GM12878 (cell line): ENCODE results near the gene UBE2J2. TPM values are rescaled to one million over a fixed set of nuclear protein-coding genes. Genes with fewer than 3 reads are reported as not detected.
A peak's percentile ranks its signal among the peaks of the same experiment; 100 is the strongest.

Experiments
- ATAC-seq: fragments of 200-7000 bp; cut with Tn5 transposase; 3 replicates; pipeline ENCODE4 v1.9.1; 2020; ENCODE audit warnings: mild to moderate bottlenecking, moderate library complexity
- BruUV-seq: library from RNA; stranded (reverse); fragments of 400-500 nt; replicated peaks from 2 replicates; lab custom pipeline; 2021; lab: Mats Ljungman, UMichigan
- CTCF ChIA-PET: fragments of 300-600 bp; sonication (Branson Sonifier 250); formaldehyde crosslinking; extraction: SDS; loops from one replicate; lab custom pipeline; 2021; ENCODE audit warnings: inconsistent platforms; lab: Yijun Ruan, JAX
- POLR2A ChIA-PET: fragments of 350-600 bp; formaldehyde crosslinking; extraction: SDS; loops from one replicate; lab custom pipeline; 2021; ENCODE audit warnings: inconsistent platforms; lab: Charles Lee
- RAD21 ChIA-PET: fragments of 300-600 bp; sonication (Branson Sonifier 250); formaldehyde crosslinking; loops from one replicate; lab custom pipeline; 2023; ENCODE audit warnings: antibody characterized with exemption; ENCODE audit not compliant: unreplicated experiment; lab: Charles Lee
- SMC1A ChIA-PET: fragments of 300-600 bp; sonication (Branson Sonifier 250); formaldehyde crosslinking; loops from one replicate; lab custom pipeline; 2023; ENCODE audit not compliant: unreplicated experiment, uncharacterized antibody; lab: Charles Lee
- DNase-seq: peaks from one replicate; pipeline ENCODE4 v3.0.0-alpha.2; 2011; ENCODE audit warnings: low read depth, low spot score
- FAIRE-seq: peaks from 3 replicates; lab custom pipeline; 2011; peaks lifted over from hg19 to GRCh38; lab: Jason Lieb, UNC
- H2AFZ ChIP-seq: 2 replicates; pipeline ENCODE4 v1.6.0; 2011; ENCODE audit warnings: low read depth, low read length, control low read depth; ENCODE audit not compliant: control insufficient read depth
- H3K27ac ChIP-seq: 2 replicates; pipeline ENCODE4 v1.5.1; 2011; ENCODE audit warnings: control low read depth; ENCODE audit not compliant: control insufficient read depth, insufficient read depth
- H3K27me3 ChIP-seq, 2 experiments: replicated peaks in 1 of 2; 2 replicates each; pipeline versions ENCODE4 v1.6.0 to v1.6.1; 2011; ENCODE audit warnings: low read length in 1 of 2; ENCODE audit not compliant: control insufficient read depth in 2 of 2, insufficient read depth in 2 of 2
- H3K36me3 ChIP-seq, 2 experiments: 2 replicates each; pipeline ENCODE4 v1.5.1; 2011; ENCODE audit warnings: low read length in 1 of 2; ENCODE audit not compliant: control insufficient read depth in 2 of 2, insufficient read depth in 2 of 2
- H3K4me1 ChIP-seq: 2 replicates; pipeline ENCODE4 v1.6.1; 2011; ENCODE audit warnings: mild to moderate bottlenecking, low read length, moderate library complexity, mixed read lengths; ENCODE audit not compliant: control insufficient read depth, insufficient read depth
- H3K4me2 ChIP-seq: 2 replicates; pipeline ENCODE4 v1.6.0; 2011; ENCODE audit warnings: control low read depth; ENCODE audit not compliant: control insufficient read depth, insufficient read depth
- H3K4me3 ChIP-seq: fragments of 200-600 bp; sonication (generic); 2 replicates; pipeline ENCODE4 v1.5.1; 2016
- H3K79me2 ChIP-seq: 2 replicates; pipeline ENCODE4 v1.6.0; 2011; ENCODE audit warnings: low read length; ENCODE audit not compliant: control insufficient read depth, insufficient read depth
- H3K9ac ChIP-seq: 2 replicates; pipeline ENCODE4 v1.8.0; 2011; ENCODE audit warnings: low read length, control low read depth, mixed read lengths; ENCODE audit not compliant: control insufficient read depth, insufficient read depth
- H3K9me3 ChIP-seq: replicated peaks from 3 replicates; pipeline ENCODE4 v1.5.1; 2011; ENCODE audit warnings: mild to moderate bottlenecking, low read length; ENCODE audit not compliant: control insufficient read depth, insufficient read depth
- H4K20me1 ChIP-seq: 2 replicates; pipeline ENCODE4 v1.6.0; 2011; ENCODE audit not compliant: control insufficient read depth, insufficient read depth
- BRCA1 ChIP-seq: IDR thresholded peaks from 2 replicates; pipeline ENCODE4 v1.6.1; 2011; ENCODE audit warnings: low read depth, low read length, improper control_type of control experiment
- CBX3 ChIP-seq: fragments of 200-600 bp; sonication (generic); IDR thresholded peaks from 2 replicates; pipeline ENCODE4 v1.6.1; 2016; ENCODE audit warnings: low read depth, borderline replicate concordance
- CREB1 ChIP-seq: IDR thresholded peaks from 2 replicates; pipeline ENCODE4 v1.6.1; 2012; ENCODE audit warnings: low read depth, mild to moderate bottlenecking, inconsistent platforms
- CREM ChIP-seq: IDR thresholded peaks from 2 replicates; pipeline ENCODE4 v1.6.1; 2014; ENCODE audit warnings: antibody characterized with exemption, low read depth
- DPF2 ChIP-seq: fragments of 450-650 bp; IDR thresholded peaks from 2 replicates; pipeline ENCODE4 v1.6.1; 2017; ENCODE audit warnings: mild to moderate bottlenecking
- EP300 ChIP-seq, 2 experiments: fragments of 150-350 bp in 1 of 2; IDR thresholded peaks; 2 replicates each; pipeline ENCODE4 v1.6.1; 2011 to 2012; ENCODE audit warnings: low read depth in 2 of 2, low read length in 2 of 2, borderline replicate concordance in 1 of 2, improper control_type of control experiment in 1 of 2, inconsistent platforms in 1 of 2; ENCODE audit not compliant: control insufficient read depth in 1 of 2
- ESRRA ChIP-seq: IDR thresholded peaks from 2 replicates; pipeline ENCODE4 v1.6.1; 2012; ENCODE audit warnings: mild to moderate bottlenecking, low read length, improper control_type of control experiment
- LARP7 ChIP-seq: fragments of 450-650 bp; IDR thresholded peaks from 2 replicates; pipeline ENCODE4 v1.6.1; 2017; ENCODE audit warnings: mild to moderate bottlenecking
- NR2C1 ChIP-seq: fragments of 450-650 bp; IDR thresholded peaks from 2 replicates; pipeline ENCODE4 v1.6.1; 2017; ENCODE audit warnings: antibody characterized with exemption, mild to moderate bottlenecking, moderate library complexity
- PAX8 ChIP-seq: fragments of 450-650 bp; IDR thresholded peaks from 2 replicates; pipeline ENCODE4 v1.6.1; 2017; ENCODE audit warnings: mild to moderate bottlenecking, moderate library complexity
- POLR2AphosphoS2 ChIP-seq: IDR thresholded peaks from 2 replicates; pipeline ENCODE4 v1.6.1; 2011; ENCODE audit warnings: low read depth, mild to moderate bottlenecking, low read length, improper control_type of control experiment, moderate library complexity
- SMAD5 ChIP-seq: IDR thresholded peaks from 2 replicates; pipeline ENCODE4 v1.6.1; 2016; ENCODE audit warnings: antibody characterized with exemption, low read depth
- STAT3 ChIP-seq: IDR thresholded peaks from 2 replicates; pipeline ENCODE4 v1.6.1; 2011; ENCODE audit warnings: low read depth, low read length, improper control_type of control experiment
- SUZ12 ChIP-seq: fragments of 200-600 bp; sonication (generic); IDR thresholded peaks from one replicate; pipeline ENCODE4 v1.6.1; 2018; ENCODE audit warnings: antibody characterized with exemption, mild to moderate bottlenecking; ENCODE audit not compliant: unreplicated experiment
- WRNIP1 ChIP-seq: IDR thresholded peaks from 2 replicates; pipeline ENCODE4 v1.6.1; 2011; ENCODE audit warnings: low read depth, low read length, improper control_type of control experiment, borderline replicate concordance
- ZBTB4 ChIP-seq: fragments of 450-650 bp; formaldehyde crosslinking; IDR thresholded peaks from 2 replicates; pipeline ENCODE4 v1.4.0; 2022; ENCODE audit warnings: mild to moderate bottlenecking, moderate library complexity
- ZNF207 ChIP-seq: fragments of 450-650 bp; IDR thresholded peaks from 2 replicates; pipeline ENCODE4 v1.6.1; 2014; ENCODE audit warnings: antibody characterized with exemption, mild to moderate bottlenecking, borderline replicate concordance
- ZNF384 ChIP-seq: IDR thresholded peaks from 2 replicates; pipeline ENCODE4 v1.6.1; 2012; ENCODE audit warnings: low read depth, mild to moderate bottlenecking, low read length, improper control_type of control experiment, borderline replicate concordance
- WGBS: methylation state at CpG from one replicate; pipeline ENCODE4 v1.1.6; 2016; ENCODE audit warnings: low lambda C conversion rate; ENCODE audit not compliant: insufficient replicate concordance, insufficient coverage; ENCODE audit errors: missing lambda C conversion rate; 5-methylcytosine and 5-hydroxymethylcytosine counted together
- in situ Hi-C: fragments of 300-500 bp; cut with MboI; formaldehyde crosslinking; loops from 9 replicates; pipeline ENCODE4 v1.14.3; 2018; ENCODE audit warnings: mixed read lengths
- intact Hi-C: fragments of 100-400 bp; cut with micrococcal nuclease; formaldehyde crosslinking; loops from one replicate; pipeline ENCODE4 v1.14.2; 2022; ENCODE audit not compliant: unreplicated experiment
- polyA plus RNA-seq, 11 experiments: library from polyadenylated mRNA; depleted of rRNA in 4 of 11; unstranded in 6 of 11; stranded (reverse) in 5 of 11; fragments of >200 nt; fragmentation: Nextera tagmentation in 4 of 11; fragmentation: Illumina TruSeq in 1 of 11; extraction: Ambion mirVana in 4 of 11; extraction: Trizol in 1 of 11; gene quantifications; 1 replicate in 1 of 11; 2 replicates in 10 of 11; pipeline versions ENCODE4 v1.2.1 to v1.2.3, GENCODE V29; 2011 to 2016; ENCODE audit warnings: inconsistent platforms in 2 of 11, missing spikeins in 2 of 11, low read depth in 1 of 11
- total RNA-seq, 4 experiments: library from RNA; depleted of rRNA in 3 of 4; stranded (reverse); fragments of >200 nt in 3 of 4; fragmentation: Illumina TruSeq in 1 of 4; extraction: Trizol in 1 of 4; gene quantifications; 2 replicates each; pipeline versions ENCODE4 v1.2.1 to v1.2.3, GENCODE V29; 2013 to 2021
- TF ChIP-seq, protein P1 (sequence below): fragments of 450-650 bp; IDR thresholded peaks from 2 replicates; pipeline ENCODE4 v1.6.1; 2017; ENCODE audit warnings: mild to moderate bottlenecking

UBE2J2 gene
- total and polyA plus RNA-seq, 10 of the 15 experiments (the other 5 are each of a cell fraction or from before 2014, with no cell fraction given) = 0.72 to 70.5 (median 49.2) TPM

DNA sequence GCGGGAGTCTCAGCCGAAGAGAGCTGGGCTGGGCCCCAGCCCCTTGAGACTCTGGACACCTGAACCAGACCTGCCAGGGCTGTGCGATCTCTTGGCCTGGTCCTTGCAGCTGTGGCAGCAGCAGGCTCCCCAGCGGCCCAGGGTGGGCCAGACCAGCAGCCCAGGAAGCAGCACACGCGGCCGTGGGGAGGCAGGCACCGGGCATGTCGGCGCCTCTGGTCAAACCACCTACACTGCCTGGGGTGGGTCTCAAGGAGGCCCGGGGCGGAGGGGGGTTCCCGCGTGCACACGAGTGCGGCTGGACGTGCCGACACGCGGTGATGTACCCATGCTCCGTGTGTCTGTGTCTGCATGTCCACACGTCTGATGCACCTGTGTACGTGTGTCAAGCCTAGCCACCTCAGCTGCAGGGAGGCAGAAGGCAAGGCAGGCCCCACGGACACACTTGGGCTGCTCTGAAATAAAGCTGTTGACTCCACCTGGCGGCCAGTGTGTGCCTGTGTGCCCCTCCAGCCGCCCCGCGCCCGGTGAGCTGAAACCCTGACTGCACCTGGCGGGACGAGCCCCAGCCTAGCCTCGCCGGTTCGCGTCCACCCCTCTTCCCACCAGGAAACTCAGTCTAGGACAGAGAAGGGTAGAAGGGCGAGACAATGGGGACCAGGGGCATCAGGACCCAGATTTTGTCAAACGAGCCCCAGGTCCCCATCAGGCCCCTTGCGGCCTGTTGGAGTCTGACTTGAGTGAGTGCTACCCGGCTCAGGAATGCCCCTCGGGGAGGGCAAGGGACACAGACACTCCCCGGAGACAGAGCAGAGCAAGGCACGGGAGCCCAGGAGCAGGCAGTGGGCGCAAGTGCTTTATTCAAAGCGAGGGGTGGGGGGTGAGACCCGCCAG lies 18.1 kb upstream of the UBE2J2 start:
- SMC1A ChIA-PET = interaction anchor here (1.0 to 2.8 kb wide), 8 partner anchors 9 to 307 kb away, joined by 3 to 23 read pairs (median 4); no protein-coding TSS in a partner anchor
- CTCF ChIA-PET = interaction anchor here (0.6 to 2.7 kb wide), 18 partner anchors 11 to 386 kb away, joined by 3 to 57 read pairs (median 3); no protein-coding TSS in a partner anchor
- H3K36me3 ChIP-seq = no peaks in the 10 kb centered on the region
- no peaks in the 10 kb centered on the region for H3K4me1 ChIP-seq
- no peaks in the 10 kb centered on the region for H4K20me1 ChIP-seq
- H3K4me2 ChIP-seq = no peak overlapping the region
- H3K9me3 ChIP-seq = no peaks in the 10 kb centered on the region
- no peak overlapping the region for H3K9ac ChIP-seq
- no peak for DNase-seq
- no peak overlapping the region for H2AFZ ChIP-seq
- no peak overlapping the region for H3K27ac ChIP-seq
- intact Hi-C loops = loop anchor here (2.0 kb wide), 3 partner anchors 169 to 307 kb away; no protein-coding TSS in a partner anchor
- no peak for FAIRE-seq
- in situ Hi-C loops = no loop called here
- H3K4me3 ChIP-seq = no peak overlapping the region
- RAD21 ChIA-PET = interaction anchor here (0.7 to 3.1 kb wide), 14 partner anchors 13 to 309 kb away, joined by 3 to 63 read pairs (median 4); partner anchors contain the start of genes C1orf159 and TNFRSF18
- no peaks in the 10 kb centered on the region for H3K79me2 ChIP-seq
- no TSS peak for BruUV-seq
- peak; percentile 96 for ATAC-seq
- WGBS = 35% methylated on average over 45 of the region's 45 CpGs
- H3K27me3 ChIP-seq = no peaks in the 10 kb centered on the region
- POLR2A ChIA-PET = interaction anchor here (1.0 to 1.2 kb wide), 2 partner anchors 41 to 169 kb away, joined by 4 read pairs; no protein-coding TSS in a partner anchor
- TF ChIP-seq POLR2AphosphoS2 = 0 out of 2 replicates have a peak, but pooled peaks have one; percentile 42
- TF ChIP-seq SMAD5 = no peak
- TF ChIP-seq SUZ12 = no peak
- no peak for TF ChIP-seq EP300 (IDR thresholded peaks at IDR 0.05; ENCODE audit: borderline replicate concordance in 1 of 2, control insufficient read depth in 1 of 2, low read depth in 2 of 2, low read length in 2 of 2)
- no peak for TF ChIP-seq CBX3
- TF ChIP-seq ZNF384 = no peak
- TF ChIP-seq LARP7 = 0 out of 2 replicates have a peak, but pooled peaks have one; percentile 43
- no peak for TF ChIP-seq ZNF207
- TF ChIP-seq ZBTB4 = no peak
- no peak for TF ChIP-seq NR2C1
- no peak for TF ChIP-seq ESRRA
- no peak for TF ChIP-seq DPF2
- TF ChIP-seq WRNIP1 = no peak
- no peak for TF ChIP-seq STAT3
- no peak for TF ChIP-seq CREB1
- TF ChIP-seq, protein P1, sequence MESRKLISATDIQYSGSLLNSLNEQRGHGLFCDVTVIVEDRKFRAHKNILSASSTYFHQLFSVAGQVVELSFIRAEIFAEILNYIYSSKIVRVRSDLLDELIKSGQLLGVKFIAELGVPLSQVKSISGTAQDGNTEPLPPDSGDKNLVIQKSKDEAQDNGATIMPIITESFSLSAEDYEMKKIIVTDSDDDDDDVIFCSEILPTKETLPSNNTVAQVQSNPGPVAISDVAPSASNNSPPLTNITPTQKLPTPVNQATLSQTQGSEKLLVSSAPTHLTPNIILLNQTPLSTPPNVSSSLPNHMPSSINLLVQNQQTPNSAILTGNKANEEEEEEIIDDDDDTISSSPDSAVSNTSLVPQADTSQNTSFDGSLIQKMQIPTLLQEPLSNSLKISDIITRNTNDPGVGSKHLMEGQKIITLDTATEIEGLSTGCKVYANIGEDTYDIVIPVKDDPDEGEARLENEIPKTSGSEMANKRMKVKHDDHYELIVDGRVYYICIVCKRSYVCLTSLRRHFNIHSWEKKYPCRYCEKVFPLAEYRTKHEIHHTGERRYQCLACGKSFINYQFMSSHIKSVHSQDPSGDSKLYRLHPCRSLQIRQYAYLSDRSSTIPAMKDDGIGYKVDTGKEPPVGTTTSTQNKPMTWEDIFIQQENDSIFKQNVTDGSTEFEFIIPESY = no peak
- no peak for TF ChIP-seq BRCA1
- TF ChIP-seq PAX8 = no peak
- no peak for TF ChIP-seq CREM
